GM23248 (cell line): Measurements from ENCODE around the gene UPK3A. TPM values are rescaled to one million over a fixed set of nuclear protein-coding genes. Genes with fewer than 3 reads are reported as not detected.
A peak's percentile ranks its signal among the peaks of the same experiment; 100 is the strongest.

Experiments
- DNase-seq: peaks from one replicate; pipeline ENCODE4 v3.0.0-alpha.2; 2015
- H2AFZ ChIP-seq: fragments of 200-600 bp; sonication (generic); 2 replicates; pipeline ENCODE4 v1.6.1; 2016; ENCODE audit warnings: antibody characterized with exemption
- H3F3A ChIP-seq: fragments of 200-600 bp; sonication (generic); 2 replicates; pipeline ENCODE4 v1.6.1; 2016; ENCODE audit warnings: mild to moderate bottlenecking, antibody characterized with exemption, mixed run types; ENCODE audit not compliant: insufficient read depth
- H3K27ac ChIP-seq: fragments of 200-600 bp; sonication (generic); 2 replicates; pipeline ENCODE4 v1.5.1; 2016; ENCODE audit warnings: mild to moderate bottlenecking
- H3K27me3 ChIP-seq: fragments of 200-600 bp; sonication (generic); replicated peaks from 2 replicates; pipeline ENCODE4 v1.6.1; 2016; ENCODE audit warnings: mild to moderate bottlenecking; ENCODE audit not compliant: insufficient read depth
- H3K36me3 ChIP-seq: fragments of 200-600 bp; sonication (generic); 2 replicates; pipeline ENCODE4 v1.6.1; 2016; ENCODE audit warnings: low read depth, mild to moderate bottlenecking
- H3K4me1 ChIP-seq: fragments of 200-600 bp; sonication (generic); 2 replicates; pipeline ENCODE4 v1.6.1; 2016; ENCODE audit warnings: mild to moderate bottlenecking; ENCODE audit not compliant: insufficient read depth
- H3K4me2 ChIP-seq: fragments of 200-600 bp; sonication (generic); one replicate; pipeline ENCODE4 v1.6.1; 2016; ENCODE audit warnings: mild to moderate bottlenecking; ENCODE audit not compliant: unreplicated experiment
- H3K4me3 ChIP-seq: fragments of 200-600 bp; sonication (generic); 2 replicates; pipeline ENCODE4 v1.5.1; 2016; ENCODE audit warnings: mild to moderate bottlenecking
- H3K79me2 ChIP-seq: fragments of 200-600 bp; sonication (generic); 2 replicates; pipeline ENCODE4 v1.6.1; 2016; ENCODE audit warnings: mild to moderate bottlenecking; ENCODE audit not compliant: insufficient read depth
- H3K9ac ChIP-seq: fragments of 200-600 bp; sonication (generic); 2 replicates; pipeline ENCODE4 v1.6.1; 2016; ENCODE audit warnings: mild to moderate bottlenecking
- H3K9me2 ChIP-seq: fragments of 200-600 bp; sonication (generic); 2 replicates; pipeline ENCODE4 v1.6.1; 2016; ENCODE audit warnings: mixed run types, mild to moderate bottlenecking, moderate library complexity; ENCODE audit not compliant: insufficient read depth
- H3K9me3 ChIP-seq: fragments of 200-600 bp; sonication (generic); one replicate; pipeline ENCODE4 v1.6.1; 2017; ENCODE audit warnings: low read depth
- H4K20me1 ChIP-seq: fragments of 200-600 bp; sonication (generic); 2 replicates; pipeline ENCODE4 v1.6.0; 2016; ENCODE audit not compliant: insufficient read depth
- EZH2 ChIP-seq: fragments of 200-600 bp; sonication (generic); IDR thresholded peaks from 2 replicates; pipeline ENCODE4 v1.6.1; 2018; ENCODE audit warnings: antibody characterized with exemption, mild to moderate bottlenecking; ENCODE audit not compliant: insufficient read depth, poor library complexity, severe bottlenecking
- EZH2phosphoT487 ChIP-seq: fragments of 200-600 bp; sonication (generic); IDR thresholded peaks from 2 replicates; pipeline ENCODE4 v1.6.1; 2018; ENCODE audit warnings: antibody characterized with exemption, moderate library complexity, mild to moderate bottlenecking, low read depth; ENCODE audit not compliant: insufficient read depth
- WGBS, 2 experiments: methylation state at CpG; one replicate each; pipeline ENCODE4 v1.1.6; 2015 to 2017; ENCODE audit warnings: low lambda C conversion rate in 2 of 2, low coverage in 1 of 2; ENCODE audit errors: missing lambda C conversion rate in 2 of 2; 5-methylcytosine and 5-hydroxymethylcytosine counted together
- in situ Hi-C: fragments of 300-500 bp; cut with MboI; formaldehyde crosslinking; loops from 2 replicates; pipeline ENCODE4 v1.15.0; 2020
- polyA plus RNA-seq: library from polyadenylated mRNA; unstranded; fragments of >200 nt; fragmentation: Nextera tagmentation; extraction: Ambion mirVana; gene quantifications from 2 replicates; pipeline ENCODE4 v1.2.1, GENCODE V29; 2016
- total RNA-seq: library from RNA; depleted of rRNA; stranded (reverse); fragments of >200 nt; shearing (Covaris generic); gene quantifications from 2 replicates; pipeline ENCODE4 v1.2.3, GENCODE V29; 2014

UPK3A gene
- total and polyA plus RNA-seq, 2 experiments from 2014 or later, result not detected

DNA sequence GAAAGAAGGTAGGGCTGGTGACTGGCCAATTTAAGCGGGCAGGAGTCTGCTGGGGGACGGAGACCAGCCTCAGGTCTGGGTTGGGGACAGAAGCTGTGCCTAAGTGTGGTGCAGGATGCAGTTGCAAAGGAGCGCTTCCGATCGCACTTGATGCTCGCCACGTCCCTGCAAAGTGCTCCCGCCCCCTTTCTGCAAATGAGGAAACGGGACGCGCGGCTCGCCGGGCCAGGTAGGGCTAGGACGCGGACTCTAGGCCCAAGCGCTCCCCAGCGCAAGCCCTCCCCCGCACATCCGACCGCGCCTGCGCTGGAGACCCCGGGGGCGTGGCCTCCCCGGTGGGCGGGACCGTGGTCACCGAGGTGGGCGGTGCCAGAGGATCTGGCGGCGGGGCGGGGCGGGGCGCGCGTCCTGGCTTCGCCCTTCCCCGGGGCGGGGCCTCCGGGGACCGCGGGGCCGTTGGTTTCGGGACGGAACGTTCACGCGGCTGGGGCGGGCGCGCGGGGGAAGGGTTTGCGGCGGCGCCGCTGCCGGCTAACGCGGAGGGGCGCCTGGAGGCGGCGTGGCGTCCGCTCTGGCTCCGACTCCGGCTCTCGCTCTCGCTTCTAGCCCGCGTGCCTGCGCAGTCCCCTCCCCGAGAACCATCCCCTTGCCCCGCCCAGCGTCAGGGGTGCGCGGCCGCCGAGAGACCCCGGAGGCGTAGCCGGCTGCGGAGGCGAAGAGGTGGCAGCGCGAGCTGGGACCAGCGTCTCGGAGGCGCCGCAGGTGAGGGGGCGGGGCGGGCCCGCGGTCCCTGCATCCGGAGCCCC, 24.9 kb downstream of the UPK3A start, which contains the start of gene FAM118A:
Gene FAM118A (plus strand): TSS at position 513 of the 806 bp plus-strand sequence. CDS start 12,446 bp downstream, outside the sequence.
- DNase-seq, result peak; percentile 94
- no peaks in the 10 kb centered on the region for H4K20me1 ChIP-seq
- in situ Hi-C loops, result no loop called here
- peak within 1 kb of the TSS; percentile 89 for H3K9ac ChIP-seq
- H3K27me3 ChIP-seq, result no peaks in the 10 kb centered on the region
- peaks cover 15% of the 10 kb centered on the region for H3K79me2 ChIP-seq
- peak within 1 kb of the TSS; percentile 26 for H3K27ac ChIP-seq
- H2AFZ ChIP-seq, result peak within 1 kb of the TSS; percentile 99
- peak within 1 kb of the TSS; percentile 84 for H3K4me3 ChIP-seq
- no peaks in the 10 kb centered on the region for H3K9me2 ChIP-seq
- 1 to 3% methylated on average over 9 to 13 of the region's 95 CpGs for WGBS, 2 experiments
- no peak for TF ChIP-seq EZH2phosphoT487
- no peak for TF ChIP-seq EZH2
- H3K36me3 ChIP-seq, result no peaks in the 10 kb centered on the region
- no peaks in the 10 kb centered on the region for H3F3A ChIP-seq
- peak within 1 kb of the TSS; percentile 96 for H3K4me2 ChIP-seq
- H3K4me1 ChIP-seq, result peaks cover 9% of the 10 kb centered on the region
- H3K9me3 ChIP-seq, result no peaks in the 10 kb centered on the region

DNA sequence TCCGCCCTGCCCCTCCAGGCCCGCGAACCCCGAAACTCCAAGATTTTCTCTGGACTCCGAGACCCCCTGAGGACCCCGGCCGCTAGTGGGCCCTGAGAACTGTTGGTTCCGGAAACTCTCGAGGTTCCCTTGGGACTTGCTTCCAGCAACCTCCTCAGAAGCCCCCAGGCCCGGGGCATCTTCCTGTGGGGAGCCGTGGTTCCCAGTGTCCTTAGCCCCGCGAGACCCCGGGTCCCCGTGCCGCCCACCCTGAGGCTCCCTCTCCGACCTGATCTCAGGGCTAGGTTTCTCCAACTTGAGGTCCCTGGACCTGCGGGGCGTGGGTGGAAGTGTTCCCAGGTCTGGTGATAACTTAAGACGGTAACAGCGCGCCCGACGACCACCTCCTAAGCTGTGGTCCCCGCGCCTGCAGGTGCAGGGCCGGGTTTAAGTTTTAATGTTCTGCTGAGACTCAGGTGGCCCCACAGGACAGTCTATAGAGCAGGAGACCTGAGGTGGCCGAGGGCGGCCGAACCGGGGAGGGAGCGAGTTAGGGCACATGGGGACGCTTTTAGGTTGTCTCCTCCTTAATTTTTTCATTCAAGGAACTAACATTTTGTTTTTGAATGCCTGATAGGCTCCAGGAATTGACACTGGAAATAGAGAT, 25.7 kb downstream of the UPK3A start:
- Histone ChIP-seq H3K4me2 (peak overlapping the region; percentile 96), H4K20me1 (no peaks in the 10 kb centered on the region), H3K79me2 (peaks cover 23% of the 10 kb centered on the region), H3K4me1 (peaks cover 9% of the 10 kb centered on the region), H3K9me2 (no peaks in the 10 kb centered on the region), H2AFZ (peak overlapping the region; percentile 81), H3K27me3 (no peaks in the 10 kb centered on the region), H3K27ac (no peak overlapping the region), H3K9ac (peak overlapping the region; percentile 89), H3F3A (no peaks in the 10 kb centered on the region), H3K36me3 (no peaks in the 10 kb centered on the region), H3K9me3 (no peaks in the 10 kb centered on the region), H3K4me3 (peak overlapping the region; percentile 84)
- in situ Hi-C loops, result no loop called here
- peak; percentile 29 for DNase-seq
- no peak for TF ChIP-seq EZH2phosphoT487
- no peak for TF ChIP-seq EZH2
- WGBS, 2 experiments, result 2 to 3% methylated on average over 29 to 33 of the region's 33 CpGs

DNA sequence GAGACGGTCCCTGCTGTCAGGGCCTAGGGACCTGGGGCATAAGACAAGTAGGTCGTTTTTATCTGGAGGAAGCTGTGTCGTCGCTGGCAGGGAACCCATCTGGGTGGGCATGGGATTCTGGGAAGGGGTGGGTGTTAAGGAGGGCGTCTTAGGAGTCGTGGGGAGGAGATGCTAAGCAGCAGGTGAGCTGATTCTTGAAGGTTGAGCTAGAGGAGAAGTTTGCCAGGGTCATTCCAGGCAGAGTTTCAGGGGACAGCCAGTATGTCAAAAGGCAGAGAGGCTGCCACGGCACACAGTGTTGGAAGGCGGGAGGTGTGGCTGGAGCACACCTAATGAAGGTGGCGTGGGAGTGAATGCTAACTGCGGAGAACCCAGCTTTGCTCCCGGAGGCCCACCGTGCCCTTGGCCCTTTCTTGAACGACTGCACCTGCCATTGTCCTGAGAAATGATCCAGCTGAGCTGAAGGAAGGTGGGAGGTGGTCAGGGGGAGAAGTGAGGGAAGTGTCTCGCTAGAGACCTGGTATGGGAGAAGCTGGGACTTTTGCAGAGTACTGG, 26.3 kb downstream of the UPK3A start:
- Histone ChIP-seq H3K9me2 (no peaks in the 10 kb centered on the region), H2AFZ (peak overlapping the region; percentile 81; the same call in 1 of the 2 replicates), H3K4me3 (peak overlapping the region; percentile 84), H3K4me2 (peak overlapping the region; percentile 96), H4K20me1 (no peaks in the 10 kb centered on the region), H3K9ac (peak overlapping the region; percentile 89), H3K27me3 (no peaks in the 10 kb centered on the region), H3K9me3 (no peaks in the 10 kb centered on the region), H3K4me1 (peaks cover 9% of the 10 kb centered on the region), H3K79me2 (peaks cover 24% of the 10 kb centered on the region), H3K36me3 (no peaks in the 10 kb centered on the region), H3K27ac (no peak overlapping the region), H3F3A (no peaks in the 10 kb centered on the region)
- TF ChIP-seq EZH2phosphoT487 (no peak), EZH2 (no peak)
- WGBS, 2 experiments, result 52 to 54% methylated on average over 14 of the region's 14 CpGs
- in situ Hi-C loops, result no loop called here
- DNase-seq, result no peak

DNA sequence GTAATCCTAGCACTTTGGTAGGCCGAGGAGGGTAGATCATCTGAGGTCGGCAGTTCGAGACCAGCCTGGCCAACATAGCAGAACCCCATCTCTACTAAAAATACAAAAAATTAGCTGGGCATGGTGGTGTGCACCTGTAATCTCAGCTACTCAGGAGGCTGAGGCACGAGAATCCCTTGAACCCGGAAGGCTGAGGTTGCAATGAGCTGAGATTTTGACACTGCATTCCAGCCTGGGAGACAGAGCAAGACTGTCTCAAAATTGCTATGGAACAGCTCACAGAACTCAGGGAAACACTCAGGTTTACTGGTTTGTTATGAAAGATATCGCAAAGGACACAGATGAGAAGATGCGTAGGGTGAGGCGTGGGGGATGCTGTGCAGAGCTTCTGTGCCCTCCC, 27.7 kb downstream of the UPK3A start:
- H3K4me1 ChIP-seq, result peaks cover 13% of the 10 kb centered on the region
- WGBS, 2 experiments, result 83 to 85% methylated on average over 8 of the region's 8 CpGs
- H3K27ac ChIP-seq, result no peak overlapping the region
- no peak overlapping the region for H3K4me2 ChIP-seq
- H3K27me3 ChIP-seq, result no peaks in the 10 kb centered on the region
- H3K9me2 ChIP-seq, result no peaks in the 10 kb centered on the region
- no peak overlapping the region for H2AFZ ChIP-seq
- TF ChIP-seq EZH2phosphoT487, result no peak
- TF ChIP-seq EZH2, result no peak
- no peak overlapping the region for H3K4me3 ChIP-seq
- H3K9ac ChIP-seq, result no peak overlapping the region
- in situ Hi-C loops, result no loop called here
- no peak for DNase-seq
- H4K20me1 ChIP-seq, result no peaks in the 10 kb centered on the region
- no peaks in the 10 kb centered on the region; the same call in 1 of the 2 replicates for H3F3A ChIP-seq
- peaks cover 24% of the 10 kb centered on the region for H3K79me2 ChIP-seq
- H3K36me3 ChIP-seq, result no peaks in the 10 kb centered on the region
- no peaks in the 10 kb centered on the region for H3K9me3 ChIP-seq
